Urinary bladder (tissue), 4 donors: ENCODE data around the gene VEPH1. TPM values are rescaled to one million over a fixed set of nuclear protein-coding genes. Genes with fewer than 3 reads are reported as not detected.

Experiments used
- DNase-seq: peaks from one replicate; pipeline ENCODE4 v3.0.0-alpha.2; 2015; ENCODE audit errors: extremely low spot score
- H3K27ac ChIP-seq: one replicate; pipeline ENCODE4 v1.5.1; 2013; ENCODE audit warnings: low read depth, mild to moderate bottlenecking, moderate library complexity
- H3K36me3 ChIP-seq: one replicate; pipeline ENCODE4 v1.6.1; 2013; ENCODE audit warnings: mild to moderate bottlenecking, moderate library complexity; ENCODE audit not compliant: insufficient read depth
- H3K4me1 ChIP-seq: one replicate; pipeline ENCODE4 v1.6.1; 2013; ENCODE audit warnings: mild to moderate bottlenecking, moderate library complexity; ENCODE audit not compliant: insufficient read depth
- H3K4me3 ChIP-seq: one replicate; pipeline ENCODE4 v1.5.1; 2013; ENCODE audit warnings: low read depth, low read length
- WGBS: extraction: QIAGEN DNeasy Blood & Tissue Kit; methylation state at CpG from one replicate; pipeline ENCODE4 v1.1.7; 2013; 5-methylcytosine and 5-hydroxymethylcytosine counted together
- polyA plus RNA-seq: library from polyadenylated mRNA; stranded (reverse); fragments of 200-250 nt; gene quantifications from one replicate; pipeline ENCODE4 v1.2.3, GENCODE V29; 2013
- total RNA-seq: library from RNA; depleted of rRNA; stranded (reverse); fragments of >200 nt; gene quantifications from one replicate; pipeline ENCODE4 v1.2.3, GENCODE V29; 2014
- donor health status: healthy with polysubstance abuse.
- donor health status: healthy.

VEPH1 gene
- total and polyA plus RNA-seq, 2 donors, result 0.37 to 0.74 TPM

DNA sequence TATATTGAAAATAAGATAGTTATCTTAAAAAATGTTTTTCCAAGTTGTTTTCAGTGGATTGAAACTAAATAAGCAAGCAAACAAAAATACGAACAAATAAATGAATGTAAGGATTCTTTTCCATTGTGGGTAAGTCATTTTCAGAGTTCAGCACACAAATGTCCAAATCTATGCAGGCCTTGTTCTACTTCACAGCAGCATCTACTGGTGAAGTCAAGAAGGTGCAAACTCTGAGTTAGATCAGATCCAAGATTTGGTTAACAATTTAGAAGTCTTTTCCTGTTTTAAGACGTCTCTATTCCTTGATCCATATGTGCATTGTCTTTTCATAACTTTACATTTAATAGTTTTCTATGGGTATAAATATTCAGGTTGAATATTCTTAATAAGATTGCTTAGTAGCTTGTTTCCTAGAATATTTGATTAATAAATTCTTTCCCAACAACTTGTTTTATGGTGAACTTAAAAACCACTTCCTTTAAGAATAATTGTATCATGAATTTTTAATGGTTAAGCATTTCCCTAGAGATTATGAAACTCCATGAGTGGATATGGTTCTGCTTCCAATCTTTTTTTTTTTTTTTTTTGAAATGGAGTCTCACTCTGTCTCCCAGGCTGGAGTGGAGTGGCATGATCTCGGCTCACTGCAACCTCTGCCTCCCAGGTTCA lies 56.1 kb downstream of the VEPH1 start:
- no peak for DNase-seq
- H3K4me3 ChIP-seq, result no peak overlapping the region
- H3K4me1 ChIP-seq, result no peaks in the 10 kb centered on the region
- WGBS, result 54% methylated on average over 3 of the region's 3 CpGs
- H3K36me3 ChIP-seq, result no peaks in the 10 kb centered on the region
- no peak overlapping the region for H3K27ac ChIP-seq

DNA sequence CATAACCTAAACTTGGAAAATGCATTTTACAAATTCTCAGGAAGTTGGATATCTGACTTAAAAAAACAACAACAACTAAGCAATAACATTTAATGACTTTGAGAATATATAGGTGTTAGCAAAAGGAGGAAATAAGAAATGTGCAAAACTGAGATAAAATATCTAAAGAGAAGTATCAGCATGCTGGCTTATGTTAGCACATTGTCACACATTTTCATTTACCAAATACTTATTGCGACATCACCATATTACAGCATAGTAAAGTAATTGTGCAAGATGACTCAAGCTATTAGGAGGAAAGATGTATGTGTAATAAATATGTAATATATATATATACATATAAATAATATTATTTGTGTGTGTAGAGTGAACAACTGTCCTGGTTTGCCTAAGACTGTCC lies 57.4 kb downstream of the VEPH1 start:
- Histone ChIP-seq H3K4me3 (no peak overlapping the region), H3K4me1 (no peaks in the 10 kb centered on the region), H3K27ac (no peak overlapping the region), H3K36me3 (no peaks in the 10 kb centered on the region)
- DNase-seq, result no peak
- 96% methylated on average over 1 of the region's 1 CpG for WGBS

DNA sequence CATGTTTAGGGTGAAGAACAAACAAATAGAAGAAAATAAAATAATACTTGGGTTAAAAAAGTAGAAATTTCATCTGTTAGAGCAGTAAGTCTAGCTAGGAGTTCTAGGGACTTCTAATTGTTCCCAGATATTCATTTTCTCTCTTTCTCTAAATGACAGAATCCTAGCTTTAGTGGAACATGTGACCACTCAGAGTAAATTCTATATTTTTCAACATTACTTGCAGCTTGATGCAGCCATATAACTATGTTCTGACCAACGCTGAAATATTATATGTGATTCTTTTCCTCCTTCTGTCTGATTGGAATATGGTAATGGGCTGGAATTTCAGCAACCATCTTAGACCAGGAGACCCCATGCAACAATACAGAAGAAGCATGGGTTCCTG lies 58.4 kb downstream of the VEPH1 start:
- Histone ChIP-seq H3K27ac (no peak overlapping the region), H3K4me3 (no peak overlapping the region), H3K36me3 (no peaks in the 10 kb centered on the region), H3K4me1 (no peaks in the 10 kb centered on the region)
- WGBS, result 80% methylated on average over 1 of the region's 1 CpG
- DNase-seq, result no peak

DNA sequence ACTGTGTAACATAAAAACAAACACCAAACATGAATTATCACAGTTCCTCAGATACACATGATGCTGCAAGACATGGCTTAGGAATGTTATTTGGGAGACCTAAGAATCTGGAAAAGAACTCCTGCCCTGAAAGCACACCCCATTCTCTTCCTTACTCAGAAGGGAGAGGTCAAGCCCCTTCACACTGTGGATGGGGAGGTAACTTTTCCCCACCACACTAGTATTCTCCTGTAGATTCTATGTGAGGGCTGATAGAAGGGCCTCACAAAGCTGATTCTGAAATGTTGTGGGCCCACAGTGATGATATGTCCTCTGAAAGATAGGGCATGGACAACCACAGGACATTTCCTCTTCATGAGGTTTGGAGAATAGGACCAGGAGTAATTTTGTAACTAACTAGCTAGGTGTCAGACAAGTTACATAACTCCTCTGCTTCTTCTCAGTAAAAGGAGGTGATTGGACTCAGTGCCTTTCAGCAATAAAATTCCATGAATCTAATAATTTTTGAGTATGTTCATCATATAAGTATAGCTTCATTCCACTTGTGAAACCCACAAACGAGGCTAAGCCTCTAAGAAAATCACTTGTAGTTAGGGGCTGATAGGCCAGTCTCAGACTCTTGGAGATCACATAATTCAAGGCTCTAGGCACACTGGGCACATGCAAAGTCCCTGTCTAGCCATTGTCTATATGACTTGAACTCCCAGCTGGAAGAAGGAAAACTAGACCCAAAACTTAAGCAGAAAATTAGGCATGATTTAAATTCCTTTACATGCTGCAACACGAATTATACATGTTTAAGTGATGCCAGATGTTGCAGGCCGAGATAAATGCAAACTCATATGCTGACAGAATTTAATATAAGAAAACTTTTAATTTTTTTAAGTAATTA lies 59.1 kb downstream of the VEPH1 start:
- H3K36me3 ChIP-seq, result no peaks in the 10 kb centered on the region
- no peak for DNase-seq
- 68% methylated on average over 3 of the region's 3 CpGs for WGBS
- no peak overlapping the region for H3K4me3 ChIP-seq
- no peak overlapping the region for H3K27ac ChIP-seq
- no peaks in the 10 kb centered on the region for H3K4me1 ChIP-seq

DNA sequence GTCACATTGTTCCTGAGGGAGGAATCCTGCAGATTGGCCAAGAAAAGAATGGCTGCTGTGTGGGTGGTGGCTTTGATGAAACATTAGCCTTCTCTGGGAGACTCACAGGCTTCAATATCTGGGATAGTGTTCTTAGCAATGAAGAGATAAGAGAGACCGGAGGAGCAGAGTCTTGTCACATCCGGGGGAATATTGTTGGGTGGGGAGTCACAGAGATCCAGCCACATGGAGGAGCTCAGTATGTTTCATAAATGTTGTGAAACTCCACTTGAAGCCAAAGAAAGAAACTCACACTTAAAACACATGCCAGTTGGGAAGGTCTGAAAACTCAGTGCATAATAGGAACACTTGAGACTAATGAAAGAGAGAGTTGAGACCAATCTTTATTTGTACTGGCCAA lies 60.5 kb downstream of the VEPH1 start:
- Histone ChIP-seq H3K36me3 (no peaks in the 10 kb centered on the region), H3K27ac (no peak overlapping the region), H3K4me1 (peaks cover under 1% of the 10 kb centered on the region), H3K4me3 (no peak overlapping the region)
- WGBS, result 61% methylated on average over 2 of the region's 2 CpGs
- DNase-seq, result no peak

DNA sequence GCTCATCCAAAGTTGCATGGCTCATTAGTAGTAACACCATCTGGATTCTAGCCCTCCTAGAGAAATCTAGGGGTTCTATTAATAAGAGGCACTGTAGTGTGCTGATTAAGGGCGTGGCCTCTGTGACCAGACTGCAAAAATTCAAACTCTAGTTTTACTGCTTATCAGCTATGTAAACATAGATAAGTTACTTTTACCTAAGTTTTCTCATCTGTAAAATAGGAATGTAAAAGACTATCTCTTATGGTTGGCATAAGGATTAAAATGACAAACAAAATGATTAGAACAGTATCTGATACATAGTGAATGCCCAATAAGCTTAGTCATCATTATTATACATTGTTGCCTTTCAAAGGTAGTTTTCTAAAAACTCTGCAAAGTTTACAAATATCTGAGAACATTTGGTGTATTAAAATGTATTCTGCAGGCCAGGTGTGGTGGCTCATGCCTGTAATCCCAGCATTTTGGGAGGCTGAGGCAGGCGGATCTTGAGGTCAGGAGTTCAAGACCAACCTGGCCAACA lies 62.1 kb downstream of the VEPH1 start:
- DNase-seq, result no peak
- no peak overlapping the region for H3K27ac ChIP-seq
- WGBS, result 89% methylated on average over 2 of the region's 2 CpGs
- H3K4me3 ChIP-seq, result no peak overlapping the region
- no peaks in the 10 kb centered on the region for H3K36me3 ChIP-seq
- peaks cover 2% of the 10 kb centered on the region for H3K4me1 ChIP-seq

DNA sequence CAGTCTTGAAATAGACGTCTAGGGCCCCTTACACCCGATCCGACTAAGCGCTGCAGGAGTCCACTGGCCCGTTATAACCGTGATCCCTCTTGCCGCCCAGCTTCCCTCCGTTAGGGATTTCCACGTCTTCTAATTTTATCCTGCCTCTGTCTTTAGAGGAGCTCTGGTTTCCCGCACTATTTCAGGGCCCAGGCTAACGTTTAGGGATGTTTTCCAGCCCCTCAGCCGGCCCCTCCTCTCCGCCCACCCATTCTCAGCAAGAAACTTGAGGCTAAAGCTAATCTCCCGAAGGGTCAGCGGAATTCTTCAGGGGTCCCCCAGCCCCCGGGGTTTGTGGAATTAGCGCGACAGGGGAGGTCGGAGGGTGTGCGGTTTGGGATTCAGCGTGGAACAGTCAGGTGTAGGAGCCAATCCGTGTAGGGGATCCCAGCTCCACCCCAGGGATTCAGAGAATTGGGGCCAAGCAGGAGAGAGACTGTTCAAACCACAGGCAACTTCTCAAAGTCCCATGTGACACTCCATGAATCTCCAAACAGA lies 65.0 kb downstream of the VEPH1 start:
- Histone ChIP-seq H3K4me3 (peak overlapping the region; percentile 56), H3K27ac (no peak overlapping the region), H3K4me1 (peaks cover 2% of the 10 kb centered on the region), H3K36me3 (no peaks in the 10 kb centered on the region)
- 5% methylated on average over 22 of the region's 22 CpGs for WGBS
- DNase-seq, result no peak

DNA sequence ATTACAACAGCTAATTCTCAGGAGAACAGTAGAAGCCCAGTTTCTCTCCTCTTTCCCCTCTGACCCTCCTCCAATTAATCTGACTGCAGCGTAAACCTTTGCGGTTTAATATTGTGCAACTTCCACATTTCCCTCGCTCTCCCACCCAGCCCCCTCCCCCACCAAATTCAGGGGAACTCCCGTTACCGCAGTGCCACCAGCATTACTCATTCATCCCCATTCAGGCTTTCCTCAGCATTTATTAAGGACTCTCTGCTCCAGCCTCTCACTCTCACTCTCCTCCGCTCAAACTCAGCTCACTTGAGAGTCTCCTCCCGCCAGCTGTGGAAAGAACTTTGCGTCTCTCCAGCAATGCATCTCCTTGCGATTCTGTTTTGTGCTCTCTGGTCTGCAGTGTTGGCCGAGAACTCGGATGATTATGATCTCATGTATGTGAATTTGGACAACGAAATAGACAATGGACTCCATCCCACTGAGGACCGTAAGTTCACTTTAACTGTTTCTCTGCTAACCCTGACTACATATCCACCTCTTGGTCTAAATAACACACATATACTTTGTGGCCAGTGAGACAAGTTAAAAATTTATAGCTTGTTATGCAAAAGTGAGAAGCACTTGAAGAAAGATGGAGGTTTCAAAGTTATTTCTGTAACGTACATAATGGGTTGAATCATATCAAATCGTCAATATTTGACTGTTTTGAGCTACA lies 66.5 kb downstream of the VEPH1 start, which contains the start of gene PTX3:
Gene PTX3 (plus strand): TSS at position 268 of the 709 bp plus-strand sequence. CDS start 84 bp downstream, at position 352.
- peaks cover 2% of the 10 kb centered on the region for H3K4me1 ChIP-seq
- H3K36me3 ChIP-seq, result no peaks in the 10 kb centered on the region
- WGBS, result 4% methylated on average over 15 of the region's 15 CpGs
- H3K27ac ChIP-seq, result no peak within 1 kb of the TSS
- DNase-seq, result peak; percentile 55
- peak within 1 kb of the TSS; percentile 56 for H3K4me3 ChIP-seq

DNA sequence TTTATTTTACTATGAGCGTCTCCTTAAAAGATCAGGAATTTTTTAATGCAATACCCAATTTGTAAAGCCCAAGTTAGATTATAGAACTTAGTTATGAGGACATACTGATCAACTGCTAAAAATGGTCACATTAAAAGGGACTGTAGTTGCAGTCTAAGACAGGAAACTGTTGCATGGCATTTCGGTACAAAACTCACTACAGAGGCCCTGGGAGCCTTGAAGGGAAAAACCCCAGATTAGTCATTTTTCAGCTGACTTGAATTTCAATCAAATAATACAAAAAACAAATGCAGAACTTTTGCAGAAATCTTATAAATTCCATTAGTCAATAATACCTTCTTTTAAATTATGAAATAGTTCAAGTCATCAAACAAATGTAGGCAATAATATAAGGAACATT lies 73.5 kb downstream of the VEPH1 start:
- Histone ChIP-seq H3K4me3 (no peak overlapping the region), H3K27ac (no peak overlapping the region), H3K4me1 (no peaks in the 10 kb centered on the region), H3K36me3 (no peaks in the 10 kb centered on the region)
- 71% methylated on average over 2 of the region's 2 CpGs for WGBS
- DNase-seq, result no peak

DNA sequence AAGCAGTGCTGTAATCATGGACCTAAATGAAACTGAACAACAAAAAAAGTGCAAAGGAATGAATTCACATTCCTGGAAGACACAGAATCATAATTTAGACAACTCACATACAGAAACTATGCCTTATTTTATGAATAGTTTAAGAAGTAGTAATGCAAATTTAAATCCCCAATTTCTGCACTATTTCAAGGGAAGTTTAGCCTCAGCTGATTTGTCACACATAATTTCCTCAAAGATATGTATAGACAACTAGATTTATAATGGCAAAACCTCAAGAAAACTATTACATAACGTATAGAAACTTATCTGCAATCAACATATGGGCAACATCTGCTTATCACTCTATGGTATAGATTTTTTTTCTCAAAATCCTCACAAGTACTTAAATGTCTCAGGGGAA lies 74.4 kb downstream of the VEPH1 start:
- 45% methylated on average over 1 of the region's 1 CpG for WGBS
- Histone ChIP-seq H3K4me3 (no peak overlapping the region), H3K36me3 (no peaks in the 10 kb centered on the region), H3K4me1 (no peaks in the 10 kb centered on the region), H3K27ac (no peak overlapping the region)
- no peak for DNase-seq

DNA sequence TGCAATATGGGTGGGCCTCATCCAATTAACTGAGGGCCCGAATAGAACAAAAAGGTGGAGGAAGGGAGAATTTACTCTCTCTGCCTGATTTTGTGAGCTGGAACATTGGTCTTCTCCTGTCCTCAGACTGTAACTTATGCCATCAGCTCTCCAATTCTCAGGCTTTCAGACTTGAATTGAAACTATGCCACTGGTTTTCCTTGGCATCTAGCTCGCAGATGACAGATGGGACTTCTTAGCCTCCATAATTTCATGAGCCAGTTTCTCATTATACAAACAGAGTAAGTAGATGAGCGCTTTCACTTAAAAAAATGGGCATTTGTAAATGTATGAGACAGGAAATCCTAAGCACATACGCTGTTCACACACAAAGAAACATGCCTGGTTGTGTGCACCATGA lies 75.3 kb downstream of the VEPH1 start:
- Histone ChIP-seq H3K27ac (no peak overlapping the region), H3K36me3 (no peaks in the 10 kb centered on the region), H3K4me3 (no peak overlapping the region), H3K4me1 (no peaks in the 10 kb centered on the region)
- DNase-seq, result no peak
- WGBS, result 60% methylated on average over 4 of the region's 4 CpGs

DNA sequence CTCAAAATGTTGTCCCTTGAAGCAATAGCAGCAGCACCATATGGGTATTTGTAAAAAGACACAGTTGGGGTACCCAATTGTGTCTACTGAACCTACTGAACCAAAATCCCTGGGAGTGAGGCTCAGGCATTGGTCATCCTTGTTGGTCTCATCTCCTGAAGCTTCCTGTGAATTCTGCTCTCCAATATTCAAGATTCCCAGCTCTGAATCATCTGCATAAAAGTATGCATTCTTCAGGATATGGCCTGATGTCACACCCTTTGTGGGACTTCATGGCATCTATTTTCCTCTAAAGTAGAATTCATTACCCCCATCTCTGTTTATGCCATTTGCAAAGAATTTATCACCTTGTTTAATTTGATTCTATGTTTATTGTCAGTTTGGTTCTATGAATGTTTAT lies 79.9 kb downstream of the VEPH1 start:
- DNase-seq, result no peak
- no peaks in the 10 kb centered on the region for H3K36me3 ChIP-seq
- no peak overlapping the region for H3K27ac ChIP-seq
- no peaks in the 10 kb centered on the region for H3K4me1 ChIP-seq
- H3K4me3 ChIP-seq, result no peak overlapping the region

DNA sequence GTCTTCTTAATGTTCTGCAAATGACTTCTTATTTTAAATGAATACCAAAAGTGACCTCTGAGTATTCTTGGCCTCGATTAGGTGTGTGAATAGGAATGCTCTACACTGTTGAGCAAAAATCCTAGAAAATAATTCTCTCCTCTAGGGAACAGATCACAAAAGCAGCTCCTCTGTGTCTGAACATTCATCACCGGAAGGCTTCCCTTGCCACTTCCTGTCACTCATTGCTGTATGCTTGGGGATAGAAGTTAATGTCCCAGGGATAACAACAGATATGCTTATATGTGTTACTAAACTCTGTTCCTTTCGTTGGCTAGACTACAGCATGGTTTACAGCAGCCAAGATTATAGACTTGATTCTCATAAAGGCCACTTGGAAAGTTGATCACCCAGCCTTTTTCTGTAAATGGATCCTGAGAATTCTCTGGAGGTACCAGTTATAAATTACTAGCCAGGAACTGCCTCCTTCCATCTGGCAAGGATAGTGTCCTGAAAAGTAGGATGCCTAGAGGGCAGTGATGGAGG lies 82.5 kb downstream of the VEPH1 start:
- no peaks in the 10 kb centered on the region for H3K36me3 ChIP-seq
- 66% methylated on average over 3 of the region's 3 CpGs for WGBS
- DNase-seq, result no peak
- no peak overlapping the region for H3K27ac ChIP-seq
- H3K4me1 ChIP-seq, result no peaks in the 10 kb centered on the region
- H3K4me3 ChIP-seq, result no peak overlapping the region
